HG03469 (cell line): ENCODE measurements around the gene RGS11.
"Not testable (repeated sequence)": the region's sequence is repeated elsewhere in the genome, so short reads cannot be mapped to it uniquely, and the experiment has no call there.

Experiments
- ATAC-seq: cut with Tn5 transposase; IDR thresholded peaks from one replicate; pipeline ENCODE4 v1.9.1; 2021; ENCODE audit warnings: mild to moderate bottlenecking, moderate library complexity, moderate number of reproducible peaks; ENCODE audit not compliant: unreplicated experiment

RGS11 gene

GRCh38 chr16:234468-235305 is 41.1 kb downstream of the RGS11 start, which contains the start of gene FAM234A:
Gene FAM234A (plus strand): TSS chr16:234821. CDS start chr16:254414, 19,593 bp downstream.
- ATAC-seq = peak; percentile 63

GRCh38 chr16:230949-231348 is 44.8 kb downstream of the RGS11 start:
- ATAC-seq = no peak

GRCh38 chr16:230351-230750 is 45.4 kb downstream of the RGS11 start:
- ATAC-seq = not testable (repeated sequence)

- no peak for ATAC-seq
Measured at GRCh38 chr16:229731-230281, 45.9 kb downstream of the RGS11 start.

GRCh38 chr16:228852-229730 is 46.7 kb downstream of the RGS11 start, which contains the start of gene LUC7L:
Gene LUC7L (minus strand): TSS chr16:229449. CDS start chr16:229339, 110 bp downstream.
- ATAC-seq = peak; percentile 55

GRCh38 chr16:228151-228851 is 47.4 kb downstream of the RGS11 start:
- ATAC-seq = no peak

GRCh38 chr16:220021-220420 is 55.7 kb downstream of the RGS11 start:
- ATAC-seq = no peak
